ENCODE data around the gene ZNF415. TPM values are rescaled to one million over a fixed set of nuclear protein-coding genes. Genes with fewer than 3 reads are reported as not detected.
A peak's percentile ranks its signal among the peaks of the same experiment; 100 is the strongest.

The ZNF415 gene
- total RNA-seq, 4 donors from 2014 or later, result 9.5 to 27.2 (median 14.7) TPM

GRCh38 chr19:53147645-53148044, 14.9 kb upstream of the ZNF415 start:
- intact Hi-C loops (cut with DNase I; ENCODE audit: low total_unique reads), result no loop called here
- H3K4me3 ChIP-seq, result no peak overlapping the region
- no peak for TF ChIP-seq CTCF (IDR thresholded peaks at IDR 0.05)
- no peak overlapping the region for H3K27ac ChIP-seq
- peaks cover 0 to 76% of the 10 kb centered on the region in 2 donors for H3K9me3 ChIP-seq
- no peaks in the 10 kb centered on the region for H3K36me3 ChIP-seq
- H3K27me3 ChIP-seq, result no peaks in the 10 kb centered on the region
- no peak for DNase-seq
- no peaks in the 10 kb centered on the region for H3K4me1 ChIP-seq

GRCh38 chr19:53140351-53140750, 7.6 kb upstream of the ZNF415 start:
- H3K36me3 ChIP-seq, result no peaks in the 10 kb centered on the region
- H3K27ac ChIP-seq, result no peak overlapping the region
- TF ChIP-seq CTCF (IDR thresholded peaks at IDR 0.05) (no peak), POLR2A (IDR thresholded peaks at IDR 0.05) (no peak)
- no peaks in the 10 kb centered on the region for H3K4me1 ChIP-seq
- no peaks in the 10 kb centered on the region for H3K27me3 ChIP-seq
- H3K4me3 ChIP-seq, result no peak overlapping the region
- peaks cover 0 to 58% of the 10 kb centered on the region in 2 donors for H3K9me3 ChIP-seq
- DNase-seq, result no peak
- intact Hi-C loops (cut with DNase I; ENCODE audit: low total_unique reads), result no loop called here

- no peak for DNase-seq
- Histone ChIP-seq H3K27me3 (no peaks in the 10 kb centered on the region), H3K36me3 (no peaks in the 10 kb centered on the region), H3K4me3 (no peak overlapping the region), H3K27ac (no peak overlapping the region), H3K4me1 (no peaks in the 10 kb centered on the region), H3K9me3 (peaks cover 0 to 26% of the 10 kb centered on the region in 2 donors)
- intact Hi-C loops (cut with DNase I; ENCODE audit: low total_unique reads), result no loop called here
- no peak for TF ChIP-seq POLR2A (IDR thresholded peaks at IDR 0.05)
- TF ChIP-seq CTCF (IDR thresholded peaks at IDR 0.05), result no peak
These were observed 3.7 kb upstream of the ZNF415 start for GRCh38 chr19:53136432-53136831.

DNA sequence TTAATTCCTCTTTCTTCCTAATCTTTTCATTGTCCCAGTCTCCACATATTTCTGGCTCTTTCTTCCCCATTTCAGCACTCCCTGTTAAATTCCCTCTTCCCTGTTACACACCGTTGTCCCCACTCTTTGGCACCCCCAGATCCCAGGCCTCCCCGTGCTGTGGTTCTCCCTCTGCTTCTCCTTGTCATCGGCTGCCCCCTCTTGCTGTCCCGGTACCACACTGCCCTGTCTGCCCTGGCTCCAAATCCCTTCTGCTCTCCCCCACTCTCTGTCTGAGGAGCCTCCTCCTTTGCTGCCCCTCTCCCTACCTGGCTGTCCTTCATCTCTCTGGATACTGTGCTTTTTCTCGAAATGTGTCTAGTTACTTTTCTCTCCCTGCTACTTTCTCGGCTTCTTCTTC, 983 bp downstream of the ZNF415 start:
- H3K4me1 ChIP-seq, result no peaks in the 10 kb centered on the region
- no peaks in the 10 kb centered on the region for H3K36me3 ChIP-seq
- H3K27me3 ChIP-seq, result no peaks in the 10 kb centered on the region
- intact Hi-C loops (cut with DNase I; ENCODE audit: low total_unique reads), result no loop called here
- no peak for DNase-seq
- peak overlapping the region; percentile 41 to 66 for H3K27ac ChIP-seq
- TF ChIP-seq POLR2A (IDR thresholded peaks at IDR 0.05) (no peak), CTCF (IDR thresholded peaks at IDR 0.05) (no peak)
- peak overlapping the region; percentile 35 to 53 for H3K4me3 ChIP-seq
- H3K9me3 ChIP-seq, result no peaks in the 10 kb centered on the region

- H3K27me3 ChIP-seq, result no peaks in the 10 kb centered on the region
- no peak overlapping the region for H3K27ac ChIP-seq
- no peak overlapping the region for H3K4me3 ChIP-seq
- H3K9me3 ChIP-seq, result no peaks in the 10 kb centered on the region
- TF ChIP-seq POLR2A (IDR thresholded peaks at IDR 0.05), result no peak
- TF ChIP-seq CTCF (IDR thresholded peaks at IDR 0.05), result no peak
- no peak for DNase-seq
- no peaks in the 10 kb centered on the region for H3K36me3 ChIP-seq
- intact Hi-C loops (cut with DNase I; ENCODE audit: low total_unique reads), result no loop called here
- no peaks in the 10 kb centered on the region for H3K4me1 ChIP-seq
These were observed 1.6 kb downstream of the ZNF415 start for GRCh38 chr19:53131085-53131590.

All from uterus (tissue), 4 donors.